HepG2 (cell line): ENCODE measurements around the gene PVR. TPM values are rescaled to one million over a fixed set of nuclear protein-coding genes. Genes with fewer than 3 reads are reported as not detected.

ENCODE experiments used
- ARID3A ChIP-seq: IDR thresholded peaks from 2 replicates; pipeline ENCODE4 v1.6.1; 2012; ENCODE audit warnings: low read depth, low read length, improper control_type of control experiment
- CBX5 ChIP-seq: sonication (generic); formaldehyde crosslinking; IDR thresholded peaks from 2 replicates; pipeline ENCODE4 v1.4.0; 2020; ENCODE audit warnings: missing genetic modification reagents, borderline replicate concordance
- CC2D1A ChIP-seq: sonication (generic); formaldehyde crosslinking; IDR thresholded peaks from 2 replicates; pipeline ENCODE4 v1.8.1; 2023; ENCODE audit warnings: mild to moderate bottlenecking, missing genetic modification reagents
- CHD4 ChIP-seq: fragments of 200-600 bp; sonication (generic); IDR thresholded peaks from 2 replicates; pipeline ENCODE4 v1.7.0; 2017; ENCODE audit warnings: mild to moderate bottlenecking, low read length, borderline replicate concordance
- DDIT3 ChIP-seq: sonication (generic); formaldehyde crosslinking; IDR thresholded peaks from 2 replicates; pipeline ENCODE4 v1.4.0; 2020; ENCODE audit warnings: mild to moderate bottlenecking, missing genetic modification reagents
- ELF3 ChIP-seq: IDR thresholded peaks from 2 replicates; pipeline ENCODE4 v1.6.1; 2016; ENCODE audit warnings: missing genetic modification reagents, missing compliant biosample characterization
- GMEB1 ChIP-seq: sonication (generic); formaldehyde crosslinking; IDR thresholded peaks from 2 replicates; pipeline ENCODE4 v1.5.1; 2020; ENCODE audit warnings: missing genetic modification reagents, mild to moderate bottlenecking, borderline replicate concordance
- HNF4A ChIP-seq: sonication (generic); formaldehyde crosslinking; IDR thresholded peaks from 2 replicates; pipeline ENCODE4 v1.4.0; 2020; ENCODE audit warnings: missing genetic modification reagents
- MNT ChIP-seq: fragments of 450-650 bp; IDR thresholded peaks from 2 replicates; pipeline ENCODE4 v1.6.1; 2016
- POLR2A ChIP-seq, 2 experiments: IDR thresholded peaks; 2 replicates each; pipeline ENCODE4 v1.6.1; 2011; ENCODE audit warnings: low read depth in 2 of 2, low read length in 2 of 2, mild to moderate bottlenecking in 1 of 2, moderate library complexity in 1 of 2; ENCODE audit not compliant: insufficient read depth in 1 of 2
- RBM22 ChIP-seq: fragments of 200-400 bp; formaldehyde crosslinking; optimal IDR thresholded peaks from 2 replicates; pipeline ENCODE3; 2017; ENCODE audit warnings: mild to moderate bottlenecking, low read length, moderate library complexity
- RXRB ChIP-seq: IDR thresholded peaks from 2 replicates; pipeline ENCODE4 v1.6.1; 2016; ENCODE audit warnings: borderline replicate concordance, missing genetic modification reagents, missing compliant biosample characterization
- THAP9 ChIP-seq: sonication (generic); formaldehyde crosslinking; IDR thresholded peaks from 2 replicates; pipeline ENCODE4; 2020; ENCODE audit warnings: missing genetic modification reagents, mild to moderate bottlenecking, borderline replicate concordance
- ZNF143 ChIP-seq: sonication (generic); formaldehyde crosslinking; IDR thresholded peaks from 2 replicates; pipeline ENCODE4 v1.4.0; 2020; ENCODE audit warnings: missing genetic modification reagents
- ZNF207 ChIP-seq: fragments of 450-650 bp; IDR thresholded peaks from 2 replicates; pipeline ENCODE4 v1.6.1; 2016; ENCODE audit warnings: antibody characterized with exemption, borderline replicate concordance
- ZNF607 ChIP-seq: sonication (generic); formaldehyde crosslinking; IDR thresholded peaks from 2 replicates; pipeline ENCODE4 v1.5.1; 2020; ENCODE audit warnings: missing genetic modification reagents, mild to moderate bottlenecking, borderline replicate concordance
- ZNF792 ChIP-seq: IDR thresholded peaks from 2 replicates; pipeline ENCODE4 v1.6.1; 2016
- ZNF879 ChIP-seq: sonication (generic); formaldehyde crosslinking; IDR thresholded peaks from 2 replicates; pipeline ENCODE4 v1.8.1; 2023; ENCODE audit warnings: missing genetic modification reagents
- polyA plus RNA-seq, 8 experiments: library from polyadenylated mRNA; depleted of rRNA in 3 of 8; stranded (reverse) in 7 of 8; unstranded in 1 of 8; fragments of >200 nt; fragmentation: Illumina TruSeq in 4 of 8; extraction: Trizol in 4 of 8; gene quantifications; 2 replicates each; pipeline versions ENCODE4 v1.2.1 to v1.2.3, GENCODE V29; 2011 to 2016; ENCODE audit warnings: low read depth in 4 of 8, missing spikeins in 1 of 8, mixed read lengths in 1 of 8; ENCODE audit not compliant: insufficient read depth in 1 of 8
- total RNA-seq, 5 experiments: library from RNA; depleted of rRNA; stranded (reverse); fragments of >200 nt; fragmentation: Illumina TruSeq; extraction: Trizol; gene quantifications; 2 replicates each; pipeline ENCODE4 v1.2.3, GENCODE V29; 2016; ENCODE audit warnings: low read depth in 1 of 5
- TF ChIP-seq, protein P1 (sequence below): sonication (generic); formaldehyde crosslinking; IDR thresholded peaks from 2 replicates; pipeline ENCODE4 v1.8.0; 2022; ENCODE audit warnings: mild to moderate bottlenecking, missing genetic modification reagents; ENCODE audit not compliant: insufficient replicate concordance

Gene PVR
- total and polyA plus RNA-seq, 2 of the 13 experiments (the other 11 are each of a cell fraction or from before 2014, with no cell fraction given), result 43.4 to 46.6 TPM

DNA sequence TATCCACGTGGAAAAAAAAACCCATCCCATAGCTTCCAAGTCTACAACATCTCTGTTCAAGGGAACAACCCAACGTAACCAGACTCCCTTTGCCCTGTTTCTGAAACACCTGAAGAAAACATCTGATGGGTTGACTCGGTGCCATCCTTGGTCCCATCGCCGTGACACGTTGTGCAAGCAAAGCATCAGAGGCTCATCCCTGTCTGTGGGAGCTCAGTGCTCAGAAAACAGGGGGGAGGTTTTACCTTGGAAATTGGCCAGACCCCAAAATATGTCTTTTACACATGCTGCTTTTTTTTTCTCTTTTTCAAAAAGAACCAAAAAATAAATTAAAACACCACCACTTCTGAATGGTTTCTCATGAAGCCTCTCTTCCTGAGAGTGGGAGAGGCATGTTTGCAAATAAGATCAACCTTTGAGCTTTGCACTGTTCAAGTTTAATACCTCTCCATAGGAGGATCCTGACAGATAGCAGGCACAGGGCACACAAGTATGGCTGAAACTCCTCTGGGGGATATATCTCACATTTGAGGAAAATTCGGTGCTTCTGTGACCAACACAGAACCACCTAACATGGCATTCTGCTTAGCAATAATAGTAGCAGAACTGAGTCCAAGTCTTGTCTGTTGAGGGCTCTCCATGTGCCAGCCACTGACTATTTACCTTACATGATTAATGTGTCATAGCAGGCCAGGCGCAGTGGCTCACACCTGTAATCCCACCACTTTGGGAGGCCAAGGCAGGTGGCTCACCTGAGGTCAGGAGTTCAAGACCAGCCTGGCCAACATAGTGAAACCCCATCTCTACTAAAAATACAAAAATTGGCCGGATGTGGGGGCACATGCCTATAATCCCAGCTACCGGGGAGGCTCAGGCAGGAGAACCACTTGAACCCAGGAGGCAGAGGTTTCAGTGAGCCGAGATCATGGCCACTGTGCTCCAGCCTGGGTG lies 7.0 kb upstream of the PVR start (continued):
- TF ChIP-seq, protein P1, sequence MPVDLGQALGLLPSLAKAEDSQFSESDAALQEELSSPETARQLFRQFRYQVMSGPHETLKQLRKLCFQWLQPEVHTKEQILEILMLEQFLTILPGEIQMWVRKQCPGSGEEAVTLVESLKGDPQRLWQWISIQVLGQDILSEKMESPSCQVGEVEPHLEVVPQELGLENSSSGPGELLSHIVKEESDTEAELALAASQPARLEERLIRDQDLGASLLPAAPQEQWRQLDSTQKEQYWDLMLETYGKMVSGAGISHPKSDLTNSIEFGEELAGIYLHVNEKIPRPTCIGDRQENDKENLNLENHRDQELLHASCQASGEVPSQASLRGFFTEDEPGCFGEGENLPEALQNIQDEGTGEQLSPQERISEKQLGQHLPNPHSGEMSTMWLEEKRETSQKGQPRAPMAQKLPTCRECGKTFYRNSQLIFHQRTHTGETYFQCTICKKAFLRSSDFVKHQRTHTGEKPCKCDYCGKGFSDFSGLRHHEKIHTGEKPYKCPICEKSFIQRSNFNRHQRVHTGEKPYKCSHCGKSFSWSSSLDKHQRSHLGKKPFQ (CRISPR knock-in tag), result peak; percentile 40
- TF ChIP-seq ARID3A, result peak; percentile 61; the same call in 1 of the 2 replicates
- TF ChIP-seq THAP9, result peak; percentile 35; the same call in 1 of the 2 replicates
- no peak for TF ChIP-seq MNT
- TF ChIP-seq POLR2A (IDR thresholded peaks at IDR 0.05; ENCODE audit: insufficient read depth in 1 of 2, low read depth in 2 of 2, low read length in 2 of 2), result no peak
- TF ChIP-seq CBX5 (CRISPR knock-in tag), result 0 out of 2 replicates have a peak, but pooled peaks have one; percentile 39
- TF ChIP-seq GMEB1 (CRISPR knock-in tag), result no peak
- no peak for TF ChIP-seq DDIT3 (CRISPR knock-in tag)
- peak; percentile 13; the same call in 1 of the 2 replicates for TF ChIP-seq ELF3
- no peak for TF ChIP-seq RBM22
- no peak for TF ChIP-seq ZNF207
- TF ChIP-seq ZNF792 (CRISPR knock-in tag), result 0 out of 2 replicates have a peak, but pooled peaks have one; percentile 34
- TF ChIP-seq ZNF879, result no peak
- TF ChIP-seq CC2D1A (CRISPR knock-in tag), result no peak
- TF ChIP-seq ZNF607 (CRISPR knock-in tag), result no peak
- peak; percentile 65; the same call in 1 of the 2 replicates for TF ChIP-seq CHD4
- no peak for TF ChIP-seq RXRB (CRISPR knock-in tag)
- no peak for TF ChIP-seq ZNF143
- peak; percentile 95 for TF ChIP-seq HNF4A
